ENCODE measurements around the gene PRMT9.

The PRMT9 gene

DNA sequence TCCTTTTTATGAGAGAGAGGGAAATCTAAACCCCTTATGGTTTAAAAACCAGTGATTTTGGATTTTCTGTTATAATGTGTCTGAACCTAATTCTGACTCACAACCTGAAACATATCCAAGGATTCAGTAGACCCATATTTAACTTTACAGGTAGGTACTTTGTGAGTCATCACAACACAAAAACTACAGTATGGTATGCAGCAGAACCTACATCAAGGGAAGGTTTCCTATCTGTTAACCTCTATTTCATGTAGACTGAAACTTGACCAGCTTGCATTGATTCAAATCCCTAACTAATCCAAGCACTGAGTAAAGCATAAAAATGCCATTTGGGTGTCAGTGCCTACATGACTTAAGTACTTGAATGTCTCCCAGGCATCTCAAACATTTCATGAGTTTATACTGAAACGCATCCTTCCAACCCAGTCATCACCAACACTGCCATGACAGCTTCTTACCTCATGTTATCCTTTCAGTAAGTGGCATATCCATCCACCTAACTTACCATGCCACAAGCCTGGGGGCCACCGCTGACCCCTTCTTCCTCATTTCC is 43.6 kb upstream of the PRMT9 start:
- Histone ChIP-seq H3K4me1 (ENCODE audit: control insufficient read depth, insufficient read depth, low read length) (no peaks in the 10 kb centered on the region; the same call in 1 of the 2 replicates), H3K9me3 (ENCODE audit: control insufficient read depth, insufficient read depth, low read depth, low read length) (no peaks in the 10 kb centered on the region), H3K36me3 (ENCODE audit: control insufficient read depth in 2 of 2, insufficient read depth in 1 of 2, low read length in 2 of 2) (no peaks in the 10 kb centered on the region), H3K4me3 (ENCODE audit: low read depth, low read length) (no peak overlapping the region), H3K27ac (ENCODE audit: extremely low read depth, low read depth, low read length) (no peak overlapping the region)
- TF ChIP-seq ZNF560 (tag by site-specific recombination; IDR thresholded peaks at IDR 0.05; ENCODE audit: borderline replicate concordance) (no peak), ZNF354C (tag by site-specific recombination; IDR thresholded peaks at IDR 0.05; ENCODE audit: borderline replicate concordance, low read depth) (no peak), ZBTB1 (tag by site-specific recombination; IDR thresholded peaks at IDR 0.05) (no peak), ZNF239 (tag by site-specific recombination; IDR thresholded peaks at IDR 0.05) (no peak), ZNF175 (tag by site-specific recombination; IDR thresholded peaks at IDR 0.05) (no peak), RBAK (tag by site-specific recombination; IDR thresholded peaks at IDR 0.05) (no peak), MEIS1 (CRISPR knock-in tag; IDR thresholded peaks at IDR 0.05; ENCODE audit: borderline replicate concordance) (no peak), HOXA7 (CRISPR knock-in tag; IDR thresholded peaks at IDR 0.05; ENCODE audit: borderline replicate concordance) (no peak), ZNF132 (tag by site-specific recombination; IDR thresholded peaks at IDR 0.05; ENCODE audit: borderline replicate concordance) (no peak)
- TF ChIP-seq, protein P1, sequence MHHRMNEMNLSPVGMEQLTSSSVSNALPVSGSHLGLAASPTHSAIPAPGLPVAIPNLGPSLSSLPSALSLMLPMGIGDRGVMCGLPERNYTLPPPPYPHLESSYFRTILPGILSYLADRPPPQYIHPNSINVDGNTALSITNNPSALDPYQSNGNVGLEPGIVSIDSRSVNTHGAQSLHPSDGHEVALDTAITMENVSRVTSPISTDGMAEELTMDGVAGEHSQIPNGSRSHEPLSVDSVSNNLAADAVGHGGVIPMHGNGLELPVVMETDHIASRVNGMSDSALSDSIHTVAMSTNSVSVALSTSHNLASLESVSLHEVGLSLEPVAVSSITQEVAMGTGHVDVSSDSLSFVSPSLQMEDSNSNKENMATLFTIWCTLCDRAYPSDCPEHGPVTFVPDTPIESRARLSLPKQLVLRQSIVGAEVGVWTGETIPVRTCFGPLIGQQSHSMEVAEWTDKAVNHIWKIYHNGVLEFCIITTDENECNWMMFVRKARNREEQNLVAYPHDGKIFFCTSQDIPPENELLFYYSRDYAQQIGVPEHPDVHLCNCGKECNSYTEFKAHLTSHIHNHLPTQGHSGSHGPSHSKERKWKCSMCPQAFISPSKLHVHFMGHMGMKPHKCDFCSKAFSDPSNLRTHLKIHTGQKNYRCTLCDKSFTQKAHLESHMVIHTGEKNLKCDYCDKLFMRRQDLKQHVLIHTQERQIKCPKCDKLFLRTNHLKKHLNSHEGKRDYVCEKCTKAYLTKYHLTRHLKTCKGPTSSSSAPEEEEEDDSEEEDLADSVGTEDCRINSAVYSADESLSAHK (tag by site-specific recombination; IDR thresholded peaks at IDR 0.05) = no peak
- POLR2A ChIA-PET = interaction anchor here (1.6 kb wide), 1 partner anchor 44 kb away, joined by 3 read pairs; the partner anchor contains the start of gene PRMT9
- CTCF ChIA-PET = interaction anchor here (0.6 to 2.5 kb wide), 3 partner anchors 18 to 183 kb away, joined by 5 to 11 read pairs (median 5); no protein-coding TSS in a partner anchor

DNA sequence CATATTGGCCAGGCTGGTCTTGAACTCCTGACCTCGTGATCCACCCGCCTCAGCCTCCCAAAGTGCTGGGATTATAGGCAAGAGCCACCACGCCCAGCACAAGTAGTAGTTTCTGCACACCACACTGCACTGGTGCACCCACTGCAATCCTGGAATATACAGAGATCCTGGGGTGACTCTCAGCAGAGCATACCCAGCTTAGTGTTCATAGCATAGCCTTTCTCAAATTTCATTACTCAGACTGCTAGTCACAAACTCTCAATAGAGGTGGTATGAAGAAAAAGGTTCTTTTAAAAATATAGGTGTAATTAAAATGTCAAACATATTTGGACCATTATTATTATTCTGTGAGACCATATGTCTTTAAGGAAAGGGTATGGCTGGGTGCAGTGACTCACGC is 41.7 kb upstream of the PRMT9 start:
- Histone ChIP-seq H3K4me1 (ENCODE audit: control insufficient read depth, insufficient read depth, low read length) (no peaks in the 10 kb centered on the region; the same call in 1 of the 2 replicates), H3K9me3 (ENCODE audit: control insufficient read depth, insufficient read depth, low read depth, low read length) (no peaks in the 10 kb centered on the region), H3K4me3 (ENCODE audit: low read depth, low read length) (no peak overlapping the region), H3K36me3 (ENCODE audit: control insufficient read depth in 2 of 2, insufficient read depth in 1 of 2, low read length in 2 of 2) (no peaks in the 10 kb centered on the region), H3K27ac (ENCODE audit: extremely low read depth, low read depth, low read length) (no peak overlapping the region)
- TF ChIP-seq ZNF501 (tag by site-specific recombination; IDR thresholded peaks at IDR 0.05) = no peak
- TF ChIP-seq, protein P2, sequence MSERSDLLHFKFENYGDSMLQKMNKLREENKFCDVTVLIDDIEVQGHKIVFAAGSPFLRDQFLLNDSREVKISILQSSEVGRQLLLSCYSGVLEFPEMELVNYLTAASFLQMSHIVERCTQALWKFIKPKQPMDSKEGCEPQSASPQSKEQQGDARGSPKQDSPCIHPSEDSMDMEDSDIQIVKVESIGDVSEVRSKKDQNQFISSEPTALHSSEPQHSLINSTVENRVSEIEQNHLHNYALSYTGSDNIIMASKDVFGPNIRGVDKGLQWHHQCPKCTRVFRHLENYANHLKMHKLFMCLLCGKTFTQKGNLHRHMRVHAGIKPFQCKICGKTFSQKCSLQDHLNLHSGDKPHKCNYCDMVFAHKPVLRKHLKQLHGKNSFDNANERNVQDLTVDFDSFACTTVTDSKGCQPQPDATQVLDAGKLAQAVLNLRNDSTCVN (tag by site-specific recombination; optimal IDR thresholded peaks at IDR 0.05) = no peak
- TF ChIP-seq ZNF596 (tag by site-specific recombination; IDR thresholded peaks at IDR 0.05) = no peak
- TF ChIP-seq OVOL3 (tag by site-specific recombination; IDR thresholded peaks at IDR 0.05) = no peak
- no peak for TF ChIP-seq GLI2 (tag by site-specific recombination; IDR thresholded peaks at IDR 0.05; ENCODE audit: borderline replicate concordance, low read depth)
- TF ChIP-seq ZNF155 (tag by site-specific recombination; IDR thresholded peaks at IDR 0.05) = no peak
- TF ChIP-seq ZNF248 (tag by site-specific recombination; IDR thresholded peaks at IDR 0.05) = no peak
- TF ChIP-seq ZNF558 (tag by site-specific recombination; IDR thresholded peaks at IDR 0.05) = no peak
- no peak for TF ChIP-seq SALL2 (tag by site-specific recombination; IDR thresholded peaks at IDR 0.05; ENCODE audit: borderline replicate concordance)
- no peak for TF ChIP-seq ZNF530 (tag by site-specific recombination; IDR thresholded peaks at IDR 0.05; ENCODE audit: low read depth)
- TF ChIP-seq ZIC2 (tag by site-specific recombination; IDR thresholded peaks at IDR 0.05) = no peak
- TF ChIP-seq, protein P3, sequence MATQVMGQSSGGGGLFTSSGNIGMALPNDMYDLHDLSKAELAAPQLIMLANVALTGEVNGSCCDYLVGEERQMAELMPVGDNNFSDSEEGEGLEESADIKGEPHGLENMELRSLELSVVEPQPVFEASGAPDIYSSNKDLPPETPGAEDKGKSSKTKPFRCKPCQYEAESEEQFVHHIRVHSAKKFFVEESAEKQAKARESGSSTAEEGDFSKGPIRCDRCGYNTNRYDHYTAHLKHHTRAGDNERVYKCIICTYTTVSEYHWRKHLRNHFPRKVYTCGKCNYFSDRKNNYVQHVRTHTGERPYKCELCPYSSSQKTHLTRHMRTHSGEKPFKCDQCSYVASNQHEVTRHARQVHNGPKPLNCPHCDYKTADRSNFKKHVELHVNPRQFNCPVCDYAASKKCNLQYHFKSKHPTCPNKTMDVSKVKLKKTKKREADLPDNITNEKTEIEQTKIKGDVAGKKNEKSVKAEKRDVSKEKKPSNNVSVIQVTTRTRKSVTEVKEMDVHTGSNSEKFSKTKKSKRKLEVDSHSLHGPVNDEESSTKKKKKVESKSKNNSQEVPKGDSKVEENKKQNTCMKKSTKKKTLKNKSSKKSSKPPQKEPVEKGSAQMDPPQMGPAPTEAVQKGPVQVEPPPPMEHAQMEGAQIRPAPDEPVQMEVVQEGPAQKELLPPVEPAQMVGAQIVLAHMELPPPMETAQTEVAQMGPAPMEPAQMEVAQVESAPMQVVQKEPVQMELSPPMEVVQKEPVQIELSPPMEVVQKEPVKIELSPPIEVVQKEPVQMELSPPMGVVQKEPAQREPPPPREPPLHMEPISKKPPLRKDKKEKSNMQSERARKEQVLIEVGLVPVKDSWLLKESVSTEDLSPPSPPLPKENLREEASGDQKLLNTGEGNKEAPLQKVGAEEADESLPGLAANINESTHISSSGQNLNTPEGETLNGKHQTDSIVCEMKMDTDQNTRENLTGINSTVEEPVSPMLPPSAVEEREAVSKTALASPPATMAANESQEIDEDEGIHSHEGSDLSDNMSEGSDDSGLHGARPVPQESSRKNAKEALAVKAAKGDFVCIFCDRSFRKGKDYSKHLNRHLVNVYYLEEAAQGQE (tag by site-specific recombination; IDR thresholded peaks at IDR 0.05) = no peak
- POLR2A ChIA-PET = no interaction called here
- CTCF ChIA-PET = interaction anchor here (0.6 to 0.7 kb wide), 2 partner anchors 16 to 613 kb away, joined by 3 to 4 read pairs; no protein-coding TSS in a partner anchor
